ENCODE results near the gene OTOS.

Gene OTOS

DNA sequence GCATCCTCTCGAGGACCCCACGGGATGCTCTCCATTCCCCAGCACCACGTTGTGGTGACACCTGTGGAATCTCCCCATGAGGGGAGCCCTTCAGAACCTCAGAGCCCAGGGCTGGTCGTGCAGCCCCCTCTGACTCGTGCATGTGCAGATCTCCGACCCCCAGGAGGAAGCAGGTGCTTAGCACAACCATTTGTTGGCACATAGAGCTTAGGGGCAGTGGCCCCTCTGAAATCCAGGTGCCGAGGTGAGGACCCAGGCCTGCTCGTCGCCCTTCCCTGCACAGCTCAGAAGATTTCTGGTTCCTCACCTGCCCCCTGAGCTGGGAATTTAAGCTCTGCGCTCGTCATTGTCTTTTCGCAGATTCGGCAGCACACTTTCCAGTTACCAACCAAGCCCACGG is 1.3 kb upstream of the OTOS start:
- TF ChIP-seq EP300 (IDR thresholded peaks at IDR 0.05; ENCODE audit: borderline replicate concordance): no peak
- TF ChIP-seq TEAD4 (IDR thresholded peaks at IDR 0.05): no peak
- TF ChIP-seq MAX (IDR thresholded peaks at IDR 0.05): no peak
- no peak for TF ChIP-seq EGR1 (IDR thresholded peaks at IDR 0.05)
- TF ChIP-seq YY1 (IDR thresholded peaks at IDR 0.05; ENCODE audit: low read depth): no peak
- no peak for TF ChIP-seq REST (IDR thresholded peaks at IDR 0.05; ENCODE audit: low read depth)
- no peak for TF ChIP-seq TCF12 (IDR thresholded peaks at IDR 0.05; ENCODE audit: low read depth)
- TF ChIP-seq CEBPB (IDR thresholded peaks at IDR 0.05): no peak
- TF ChIP-seq, protein P1, sequence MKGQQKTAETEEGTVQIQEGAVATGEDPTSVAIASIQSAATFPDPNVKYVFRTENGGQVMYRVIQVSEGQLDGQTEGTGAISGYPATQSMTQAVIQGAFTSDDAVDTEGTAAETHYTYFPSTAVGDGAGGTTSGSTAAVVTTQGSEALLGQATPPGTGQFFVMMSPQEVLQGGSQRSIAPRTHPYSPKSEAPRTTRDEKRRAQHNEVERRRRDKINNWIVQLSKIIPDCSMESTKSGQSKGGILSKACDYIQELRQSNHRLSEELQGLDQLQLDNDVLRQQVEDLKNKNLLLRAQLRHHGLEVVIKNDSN (IDR thresholded peaks at IDR 0.05): no peak
- no peak for TF ChIP-seq RAD21 (IDR thresholded peaks at IDR 0.05; ENCODE audit: low read depth)

- no peak for TF ChIP-seq YY1 (IDR thresholded peaks at IDR 0.05; ENCODE audit: low read depth)
- no peak for TF ChIP-seq EP300 (IDR thresholded peaks at IDR 0.05; ENCODE audit: borderline replicate concordance)
- no peak for TF ChIP-seq MAX (IDR thresholded peaks at IDR 0.05)
- no peak for TF ChIP-seq ZBTB7A (IDR thresholded peaks at IDR 0.05; ENCODE audit: low read depth)
- TF ChIP-seq, protein P1 (IDR thresholded peaks at IDR 0.05): no peak
- no peak for TF ChIP-seq NFIC (IDR thresholded peaks at IDR 0.05)
- no peak for TF ChIP-seq TCF12 (IDR thresholded peaks at IDR 0.05; ENCODE audit: low read depth)
- no peak for TF ChIP-seq FOXM1 (IDR thresholded peaks at IDR 0.05; ENCODE audit: borderline replicate concordance, low read depth)
- TF ChIP-seq CREB1 (IDR thresholded peaks at IDR 0.05; ENCODE audit: low read depth): no peak
- TF ChIP-seq CEBPB (IDR thresholded peaks at IDR 0.05): no peak
- TF ChIP-seq TAF1 (IDR thresholded peaks at IDR 0.05; ENCODE audit: low read depth): no peak
- TF ChIP-seq EGR1 (IDR thresholded peaks at IDR 0.05): no peak
- TF ChIP-seq RAD21 (IDR thresholded peaks at IDR 0.05; ENCODE audit: low read depth): no peak
These were observed 462 bp upstream of the OTOS start for GRCh38 chr2:240140920-240141319.

- TF ChIP-seq NFIC (IDR thresholded peaks at IDR 0.05) (no peak), MAX (IDR thresholded peaks at IDR 0.05) (no peak), CEBPB (IDR thresholded peaks at IDR 0.05) (no peak), EP300 (IDR thresholded peaks at IDR 0.05; ENCODE audit: borderline replicate concordance) (no peak), TCF12 (IDR thresholded peaks at IDR 0.05; ENCODE audit: low read depth) (no peak), ZBTB7A (IDR thresholded peaks at IDR 0.05; ENCODE audit: low read depth) (no peak), TAF1 (IDR thresholded peaks at IDR 0.05; ENCODE audit: low read depth) (no peak), EGR1 (IDR thresholded peaks at IDR 0.05) (no peak), TEAD4 (IDR thresholded peaks at IDR 0.05) (no peak), FOXM1 (IDR thresholded peaks at IDR 0.05; ENCODE audit: borderline replicate concordance, low read depth) (no peak), YY1 (IDR thresholded peaks at IDR 0.05; ENCODE audit: low read depth) (no peak), RAD21 (IDR thresholded peaks at IDR 0.05; ENCODE audit: low read depth) (no peak), REST (IDR thresholded peaks at IDR 0.05; ENCODE audit: low read depth) (no peak), CREB1 (IDR thresholded peaks at IDR 0.05; ENCODE audit: low read depth) (no peak)
- TF ChIP-seq, protein P1 (IDR thresholded peaks at IDR 0.05): no peak
These were observed 628 bp downstream of the OTOS start for GRCh38 chr2:240139666-240140393.

GRCh38 chr2:240139011-240139441 is 1.4 kb downstream of the OTOS start:
- no peak for TF ChIP-seq ZBTB7A (IDR thresholded peaks at IDR 0.05; ENCODE audit: low read depth)
- TF ChIP-seq NFIC (IDR thresholded peaks at IDR 0.05): no peak
- TF ChIP-seq REST (IDR thresholded peaks at IDR 0.05; ENCODE audit: low read depth): no peak
- TF ChIP-seq TCF12 (IDR thresholded peaks at IDR 0.05; ENCODE audit: low read depth): no peak
- TF ChIP-seq TAF1 (IDR thresholded peaks at IDR 0.05; ENCODE audit: low read depth): no peak
- TF ChIP-seq MAX (IDR thresholded peaks at IDR 0.05): no peak
- no peak for TF ChIP-seq CEBPB (IDR thresholded peaks at IDR 0.05)
- no peak for TF ChIP-seq YY1 (IDR thresholded peaks at IDR 0.05; ENCODE audit: low read depth)
- TF ChIP-seq FOXM1 (IDR thresholded peaks at IDR 0.05; ENCODE audit: borderline replicate concordance, low read depth): no peak
- TF ChIP-seq EP300 (IDR thresholded peaks at IDR 0.05; ENCODE audit: borderline replicate concordance): no peak
- TF ChIP-seq CREB1 (IDR thresholded peaks at IDR 0.05; ENCODE audit: low read depth): no peak
